GM18861 (cell line): Measurements from ENCODE around the gene VPS4A.

ENCODE experiments used
- ATAC-seq: cut with Tn5 transposase; IDR thresholded peaks from one replicate; pipeline ENCODE4 v1.9.1; 2021; ENCODE audit not compliant: unreplicated experiment

Gene VPS4A

GRCh38 chr16:69306031-69306430 lies 5.1 kb upstream of the VPS4A start:
- no peak for ATAC-seq

- ATAC-seq: no peak
Observed at GRCh38 chr16:69307091-69307490, 4.1 kb upstream of the VPS4A start.

- ATAC-seq: no peak
Observed at GRCh38 chr16:69307856-69308255, 3.3 kb upstream of the VPS4A start.

GRCh38 chr16:69309316-69309715 lies 1.8 kb upstream of the VPS4A start:
- no peak for ATAC-seq

- peak; percentile 39 for ATAC-seq
Observed at GRCh38 chr16:69311533-69312387, 610 bp downstream of the VPS4A start.

GRCh38 chr16:69313469-69313868 lies 2.3 kb downstream of the VPS4A start:
- ATAC-seq: no peak

GRCh38 chr16:69314534-69314933 lies 3.4 kb downstream of the VPS4A start:
- ATAC-seq: no peak

GRCh38 chr16:69315486-69316311 lies 4.5 kb downstream of the VPS4A start:
- ATAC-seq: no peak

- ATAC-seq: no peak
Observed at GRCh38 chr16:69316595-69317034, 5.5 kb downstream of the VPS4A start.

- ATAC-seq: no peak
Observed at GRCh38 chr16:69318177-69318910, 7.2 kb downstream of the VPS4A start.

GRCh38 chr16:69318911-69319289 lies 7.8 kb downstream of the VPS4A start:
- no peak for ATAC-seq

- no peak for ATAC-seq
Observed at GRCh38 chr16:69319381-69319780, 8.2 kb downstream of the VPS4A start.

GRCh38 chr16:69319826-69320739 lies 8.9 kb downstream of the VPS4A start:
- ATAC-seq: no peak

- no peak for ATAC-seq
Observed at GRCh38 chr16:69320740-69321073, 9.6 kb downstream of the VPS4A start.

- no peak for ATAC-seq
Observed at GRCh38 chr16:69321080-69321479, 9.9 kb downstream of the VPS4A start.

- no peak for ATAC-seq
Observed at GRCh38 chr16:69322343-69322742, 11.2 kb downstream of the VPS4A start.

GRCh38 chr16:69323415-69323814 lies 12.3 kb downstream of the VPS4A start:
- no peak for ATAC-seq

- ATAC-seq: no peak
Observed at GRCh38 chr16:69324013-69324531, 12.9 kb downstream of the VPS4A start.

- no peak for ATAC-seq
Observed at GRCh38 chr16:69324585-69325253, 13.6 kb downstream of the VPS4A start.

- no peak for ATAC-seq
Observed at GRCh38 chr16:69325784-69326171, 14.6 kb downstream of the VPS4A start.
